Endothelial cell of umbilical vein (primary cell): Measurements from ENCODE around the gene ADCYAP1R1. TPM values are rescaled to one million over a fixed set of nuclear protein-coding genes. Genes with fewer than 3 reads are reported as not detected.

Source experiments
- BruUV-seq: library from RNA; stranded (reverse); fragments of 400-500 nt; replicated peaks from 2 replicates; lab custom pipeline; 2021; lab: Mats Ljungman, UMichigan
- CTCF ChIA-PET: fragments of 300-600, 350-600 bp; sonication (Branson Sonifier 250); formaldehyde crosslinking; loops from one replicate; lab custom pipeline; 2021; ENCODE audit warnings: antibody characterized with exemption, inconsistent platforms; lab: Charles Lee
- POLR2A ChIA-PET: fragments of 300-600, 350-600 bp; sonication (Branson Sonifier 250); formaldehyde crosslinking; loops from one replicate; lab custom pipeline; 2021; ENCODE audit warnings: antibody characterized with exemption, inconsistent platforms; lab: Charles Lee
- DNase-seq: peaks from one replicate; pipeline ENCODE4 v3.0.0-alpha.2; 2011; ENCODE audit warnings: low read depth, low spot score
- FAIRE-seq: peaks from 2 replicates; lab custom pipeline; 2011; peaks lifted over from hg19 to GRCh38; lab: Jason Lieb, UNC
- H2AFZ ChIP-seq: 2 replicates; pipeline ENCODE4 v1.6.0; 2012; ENCODE audit warnings: low read depth, low read length, control low read depth, inconsistent platforms
- H3K27ac ChIP-seq: 2 replicates; pipeline ENCODE4 v1.5.1; 2011; ENCODE audit warnings: low read depth, mild to moderate bottlenecking, control low read depth, low read length, moderate library complexity; ENCODE audit not compliant: insufficient read depth
- H3K27me3 ChIP-seq, 2 experiments: 2 replicates each; pipeline versions ENCODE4 v1.6.0 to v1.6.1; 2011; ENCODE audit warnings: low read length in 2 of 2, mixed read lengths in 1 of 2; ENCODE audit not compliant: control insufficient read depth in 2 of 2, insufficient read depth in 2 of 2
- H3K36me3 ChIP-seq, 2 experiments: 2 replicates in 1 of 2; 3 replicates in 1 of 2; pipeline ENCODE4 v1.5.1; 2011; ENCODE audit warnings: low read length in 2 of 2, mild to moderate bottlenecking in 1 of 2, moderate library complexity in 1 of 2; ENCODE audit not compliant: control insufficient read depth in 2 of 2, insufficient read depth in 2 of 2; ENCODE audit errors: extremely low read depth in 1 of 2
- H3K4me1 ChIP-seq: 3 replicates; pipeline ENCODE4 v1.5.1; 2011; ENCODE audit warnings: mild to moderate bottlenecking, low read length; ENCODE audit not compliant: control insufficient read depth, insufficient read depth; ENCODE audit errors: extremely low read depth
- H3K4me2 ChIP-seq: 2 replicates; pipeline ENCODE4 v1.6.1; 2011; ENCODE audit warnings: low read length, control low read depth, mixed read lengths; ENCODE audit not compliant: insufficient read depth
- H3K4me3 ChIP-seq, 3 experiments: fragments of 200-600 bp in 1 of 3; sonication (generic), shearing (Covaris generic) in 1 of 3; replicated peaks in 1 of 3; 2 replicates each; pipeline ENCODE4 v1.5.1; 2011 to 2016; ENCODE audit warnings: control low read depth in 3 of 3, low read length in 3 of 3, mild to moderate bottlenecking in 2 of 3, inconsistent platforms in 1 of 3, low read depth in 1 of 3, moderate library complexity in 1 of 3; ENCODE audit not compliant: insufficient read depth in 1 of 3
- H3K79me2 ChIP-seq: 2 replicates; pipeline ENCODE4 v1.6.0; 2012; ENCODE audit warnings: low read length, inconsistent platforms; ENCODE audit not compliant: control insufficient read depth, insufficient read depth
- H3K9ac ChIP-seq: replicated peaks from 2 replicates; pipeline ENCODE3; 2011; ENCODE audit warnings: low read length, control low read depth; ENCODE audit not compliant: insufficient read depth; ENCODE audit errors: extremely low read depth
- H3K9me1 ChIP-seq: replicated peaks from 3 replicates; pipeline ENCODE4 v1.6.0; 2011; ENCODE audit warnings: mild to moderate bottlenecking, low read length; ENCODE audit not compliant: control insufficient read depth, insufficient read depth; ENCODE audit errors: extremely low read depth
- H3K9me3 ChIP-seq: replicated peaks from 2 replicates; pipeline ENCODE4 v1.5.1; 2012; ENCODE audit warnings: low read length, inconsistent platforms; ENCODE audit not compliant: control insufficient read depth, insufficient read depth
- H4K20me1 ChIP-seq: replicated peaks from 2 replicates; pipeline ENCODE3; 2011; ENCODE audit warnings: mild to moderate bottlenecking, low read length; ENCODE audit not compliant: control insufficient read depth, insufficient read depth; ENCODE audit errors: extremely low read depth
- CTCF ChIP-seq, 2 donors: IDR thresholded peaks; 1 replicate in 1 of 2; 2 replicates in 1 of 2; pipeline ENCODE4 v1.5.1; 2011; ENCODE audit warnings: low read length in 2 of 2, mild to moderate bottlenecking in 2 of 2, moderate library complexity in 2 of 2, control low read depth in 1 of 2, inconsistent platforms in 1 of 2, low read depth in 1 of 2; ENCODE audit not compliant: insufficient read depth in 1 of 2; ENCODE audit errors: extremely low read depth in 1 of 2
- EZH2 ChIP-seq: IDR thresholded peaks from 2 replicates; pipeline ENCODE4 v1.6.1; 2012; ENCODE audit warnings: borderline replicate concordance, low read depth, mild to moderate bottlenecking, moderate library complexity, low read length, inconsistent platforms; ENCODE audit not compliant: severe bottlenecking
- FOS ChIP-seq: IDR thresholded peaks from 2 replicates; pipeline ENCODE4 v1.6.1; 2011; ENCODE audit warnings: mild to moderate bottlenecking, low read length, moderate library complexity, borderline replicate concordance; ENCODE audit not compliant: insufficient read depth
- GATA2 ChIP-seq: IDR thresholded peaks from 2 replicates; pipeline ENCODE4 v1.7.0; 2011; ENCODE audit warnings: low read depth, mild to moderate bottlenecking, moderate library complexity, mixed read lengths, low read length; ENCODE audit not compliant: insufficient read length, insufficient read depth
- JUN ChIP-seq: IDR thresholded peaks from 2 replicates; pipeline ENCODE4 v1.6.1; 2011; ENCODE audit warnings: borderline replicate concordance, low read depth; ENCODE audit not compliant: insufficient read length, insufficient read depth
- MAX ChIP-seq: IDR thresholded peaks from 2 replicates; pipeline ENCODE4 v1.6.1; 2011; ENCODE audit not compliant: insufficient read depth, insufficient read length
- MYC ChIP-seq: IDR thresholded peaks from one replicate; pipeline ENCODE4 v1.6.1; 2011; ENCODE audit warnings: mild to moderate bottlenecking, low read depth, low read length
- POLR2A ChIP-seq: IDR thresholded peaks from 2 replicates; pipeline ENCODE4 v1.6.1; 2012; ENCODE audit warnings: low read depth, mild to moderate bottlenecking, control low read depth, low read length
- POLR2AphosphoS5 ChIP-seq: IDR thresholded peaks from 2 replicates; pipeline ENCODE4 v1.6.1; 2012; ENCODE audit warnings: low read depth, mild to moderate bottlenecking, control low read depth, low read length, moderate library complexity; ENCODE audit not compliant: insufficient read depth
- dilution Hi-C: fragments of 300-500 bp; cut with MboI; formaldehyde crosslinking; loops from one replicate; pipeline ENCODE4 v1.15.0; 2019; ENCODE audit warnings: low sequenced_read_pairs; ENCODE audit not compliant: extremely low pct_ligation_motif_present
- intact Hi-C: fragments of 100-400 bp; cut with micrococcal nuclease; formaldehyde crosslinking; loops from one replicate; pipeline ENCODE4 v1.10.0; 2022
- polyA plus RNA-seq, 4 experiments: library from polyadenylated mRNA; depleted of rRNA in 3 of 4; stranded (reverse) in 3 of 4; unstranded in 1 of 4; fragments of >200 nt; gene quantifications; 2 replicates each; pipeline versions ENCODE4 v1.2.1 to v1.2.3, GENCODE V29; 2011 to 2012; ENCODE audit warnings: missing spikeins in 1 of 4
- total RNA-seq: library from RNA; stranded (reverse); gene quantifications from 2 replicates; pipeline ENCODE4 v1.2.3, GENCODE V29; 2021

ADCYAP1R1 gene
- total and polyA plus RNA-seq, 2 donors (not counting 3 experiments of a cell fraction or from before 2014, with no cell fraction given) = 0.04 TPM; not detected in 1

- H3K27ac ChIP-seq = no peak overlapping the region
- intact Hi-C loops = no loop called here
- DNase-seq = no peak
- dilution Hi-C loops = no loop called here
- no TSS peak for BruUV-seq
- POLR2A ChIA-PET = no interaction called here
- no peak overlapping the region for H2AFZ ChIP-seq
- no peaks in the 10 kb centered on the region for H3K36me3 ChIP-seq
- no peak for FAIRE-seq
- no peaks in the 10 kb centered on the region for H3K9me3 ChIP-seq
- H3K79me2 ChIP-seq = no peaks in the 10 kb centered on the region
- TF ChIP-seq MAX = no peak
- TF ChIP-seq JUN = peak; percentile 21
- H3K4me2 ChIP-seq = no peak overlapping the region
- H3K4me3 ChIP-seq = no peak overlapping the region
- CTCF ChIA-PET = no interaction called here
- H4K20me1 ChIP-seq = no peaks in the 10 kb centered on the region
- H3K27me3 ChIP-seq = peaks cover 3 to 8% of the 10 kb centered on the region in 2 experiments
- no peaks in the 10 kb centered on the region for H3K4me1 ChIP-seq
- H3K9me1 ChIP-seq = no peaks in the 10 kb centered on the region
- H3K9ac ChIP-seq = no peak overlapping the region
Observed at GRCh38 chr7:31003721-31004120, 48.4 kb upstream of the ADCYAP1R1 start.

- no peaks in the 10 kb centered on the region for H3K36me3 ChIP-seq
- H3K4me1 ChIP-seq = no peaks in the 10 kb centered on the region
- dilution Hi-C loops = no loop called here
- FAIRE-seq (no peak), DNase-seq (no peak)
- no peaks in the 10 kb centered on the region for H4K20me1 ChIP-seq
- no peak overlapping the region for H3K4me2 ChIP-seq
- H3K4me3 ChIP-seq = no peak overlapping the region
- no peaks in the 10 kb centered on the region for H3K79me2 ChIP-seq
- no peak overlapping the region for H2AFZ ChIP-seq
- H3K27ac ChIP-seq = no peak overlapping the region
- intact Hi-C loops = no loop called here
- no peak overlapping the region for H3K9ac ChIP-seq
- POLR2A ChIA-PET = no interaction called here
- no peaks in the 10 kb centered on the region for H3K9me3 ChIP-seq
- no TSS peak for BruUV-seq
- peaks cover 3 to 14% of the 10 kb centered on the region in 2 experiments for H3K27me3 ChIP-seq
- no peaks in the 10 kb centered on the region for H3K9me1 ChIP-seq
- TF ChIP-seq JUN (no peak), POLR2AphosphoS5 (no peak), MYC (no peak), POLR2A (no peak), MAX (no peak), GATA2 (no peak), FOS (no peak), EZH2 (no peak), CTCF (IDR thresholded peaks at IDR 0.05; ENCODE audit: extremely low read depth in 1 of 2, insufficient read depth in 1 of 2, low read depth in 1 of 2, low read length in 2 of 2) (no peak)
- CTCF ChIA-PET = interaction anchor here (1.9 kb wide), 1 partner anchor 20 kb away, joined by 4 read pairs; no protein-coding TSS in a partner anchor
Observed at GRCh38 chr7:31004393-31004792, 47.7 kb upstream of the ADCYAP1R1 start.
